Upper lobe of left lung (tissue), 6 donors: Measurements from ENCODE around the gene CREB3L2. TPM values are rescaled to one million over a fixed set of nuclear protein-coding genes. Genes with fewer than 3 reads are reported as not detected.

Source experiments
- ATAC-seq, 2 donors: fragments of 200-7000 bp; cut with Tn5 transposase; one replicate each; pipeline ENCODE4 v1.9.1; 2022; ENCODE audit warnings: mild to moderate bottlenecking in 2 of 2, moderate library complexity in 2 of 2; ENCODE audit not compliant: low FRiP score in 2 of 2
- DNase-seq, 2 donors: peaks; one replicate each; pipeline ENCODE4 v3.0.0-alpha.2; 2019 to 2020
- H3K27ac ChIP-seq, 4 donors: fragments of 200-600 bp; sonication (generic); one replicate each; pipeline ENCODE4 v1.5.1; 2016 to 2019
- H3K27me3 ChIP-seq, 4 donors: fragments of 200-600 bp; sonication (generic); one replicate each; pipeline ENCODE4 v1.5.1; 2017 to 2019
- H3K36me3 ChIP-seq, 4 donors: fragments of 200-600 bp; sonication (generic); one replicate each; pipeline ENCODE4 v1.5.1; 2016 to 2019
- H3K4me1 ChIP-seq, 4 donors: fragments of 200-600 bp; sonication (generic); one replicate each; pipeline ENCODE4 v1.5.1; 2018 to 2019
- H3K4me3 ChIP-seq, 4 donors: fragments of 200-600 bp; sonication (generic); one replicate each; pipeline ENCODE4 v1.5.1; 2017 to 2019; ENCODE audit warnings: mild to moderate bottlenecking in 2 of 4, moderate library complexity in 1 of 4
- H3K9me3 ChIP-seq, 4 donors: fragments of 200-600 bp; sonication (generic); one replicate each; pipeline ENCODE4 v1.5.1; 2018 to 2019
- EP300 ChIP-seq, 4 donors: sonication (generic); formaldehyde crosslinking; IDR thresholded peaks; one replicate each; pipeline ENCODE4 v1.5.1; 2017; ENCODE audit warnings: antibody characterized with exemption in 4 of 4, control low read depth in 2 of 4
- POLR2A ChIP-seq, 4 donors: fragments of 450-650 bp; IDR thresholded peaks; one replicate each; pipeline ENCODE4 v1.5.1; 2016 to 2017; ENCODE audit warnings: antibody characterized with exemption in 4 of 4, mild to moderate bottlenecking in 2 of 4
- POLR2AphosphoS5 ChIP-seq, 2 donors: sonication (generic); formaldehyde crosslinking; IDR thresholded peaks; one replicate each; pipeline ENCODE4 v1.5.1; 2017; ENCODE audit warnings: antibody characterized with exemption in 2 of 2
- WGBS, 2 donors: methylation state at CpG; one replicate each; pipeline ENCODE4 v1.1.5; 2017 to 2018; 5-methylcytosine and 5-hydroxymethylcytosine counted together
- total RNA-seq, 6 donors: library from RNA; depleted of rRNA in 4 of 6; stranded (reverse); fragments of >200 nt in 4 of 6; gene quantifications; one replicate each; pipeline versions ENCODE4 v1.1.0 to v1.2.1, GENCODE V29; 2016 to 2021
- TF ChIP-seq, protein P1 (sequence below), 6 experiments: fragments of 450-650 bp in 4 of 6; fragments of 200-600 bp in 2 of 6; sonication (generic) in 2 of 6; IDR thresholded peaks; one replicate each; pipeline ENCODE4 v1.5.1; 2016 to 2019; ENCODE audit warnings: antibody characterized with exemption in 6 of 6
- donor health status: DM: no; HTN: no; CAD: no; lungs with moderate emphysema.
- donor health status: DM: no; HTN: yes; CAD: no; lungs with severe emphysema.

Gene CREB3L2
- total RNA-seq, 6 donors from 2014 or later = 26.9 to 73.5 (median 34.2) TPM

DNA sequence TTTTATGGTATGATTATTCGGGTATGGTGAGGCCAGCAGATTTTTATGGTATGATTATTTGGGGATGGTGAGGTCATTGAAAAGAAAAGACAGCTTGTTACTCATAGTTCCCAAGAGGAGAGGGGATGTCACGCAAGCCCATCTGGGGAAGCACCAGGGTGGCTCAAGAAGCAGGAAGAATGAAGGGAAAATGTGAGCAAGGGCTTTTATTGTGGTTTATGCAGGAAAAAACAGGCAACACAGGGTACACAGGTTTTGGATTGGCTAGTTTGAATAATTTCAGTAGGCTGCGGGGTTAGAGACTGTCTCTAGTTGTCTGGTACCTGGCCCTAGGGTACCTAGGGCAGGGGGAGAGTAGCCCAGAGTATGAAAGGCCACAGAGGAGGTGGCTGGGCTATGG, 128.4 kb downstream of the CREB3L2 start:
- H3K4me1 ChIP-seq = peaks cover 0 to 5% (median 2%) of the 10 kb centered on the region in 4 donors
- DNase-seq (no peak), ATAC-seq (peak in 1 of 2 donors; percentile 2)
- WGBS, 2 donors = 98% methylated on average over 3 of the region's 3 CpGs
- TF ChIP-seq POLR2A (IDR thresholded peaks at IDR 0.05) (no peak), EP300 (IDR thresholded peaks at IDR 0.05) (no peak)
- TF ChIP-seq, protein P1, sequence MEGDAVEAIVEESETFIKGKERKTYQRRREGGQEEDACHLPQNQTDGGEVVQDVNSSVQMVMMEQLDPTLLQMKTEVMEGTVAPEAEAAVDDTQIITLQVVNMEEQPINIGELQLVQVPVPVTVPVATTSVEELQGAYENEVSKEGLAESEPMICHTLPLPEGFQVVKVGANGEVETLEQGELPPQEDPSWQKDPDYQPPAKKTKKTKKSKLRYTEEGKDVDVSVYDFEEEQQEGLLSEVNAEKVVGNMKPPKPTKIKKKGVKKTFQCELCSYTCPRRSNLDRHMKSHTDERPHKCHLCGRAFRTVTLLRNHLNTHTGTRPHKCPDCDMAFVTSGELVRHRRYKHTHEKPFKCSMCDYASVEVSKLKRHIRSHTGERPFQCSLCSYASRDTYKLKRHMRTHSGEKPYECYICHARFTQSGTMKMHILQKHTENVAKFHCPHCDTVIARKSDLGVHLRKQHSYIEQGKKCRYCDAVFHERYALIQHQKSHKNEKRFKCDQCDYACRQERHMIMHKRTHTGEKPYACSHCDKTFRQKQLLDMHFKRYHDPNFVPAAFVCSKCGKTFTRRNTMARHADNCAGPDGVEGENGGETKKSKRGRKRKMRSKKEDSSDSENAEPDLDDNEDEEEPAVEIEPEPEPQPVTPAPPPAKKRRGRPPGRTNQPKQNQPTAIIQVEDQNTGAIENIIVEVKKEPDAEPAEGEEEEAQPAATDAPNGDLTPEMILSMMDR (IDR thresholded peaks at IDR 0.05) = no peak
- peaks cover 2 to 45% (median 6%) of the 10 kb centered on the region in 4 donors for H3K36me3 ChIP-seq
- no peaks in the 10 kb centered on the region for H3K9me3 ChIP-seq
- no peaks in the 10 kb centered on the region for H3K27me3 ChIP-seq
- H3K27ac ChIP-seq = peak overlapping the region in 3 of 4 donors; percentile 7 to 18 (median 16)
- H3K4me3 ChIP-seq = no peak overlapping the region

DNA sequence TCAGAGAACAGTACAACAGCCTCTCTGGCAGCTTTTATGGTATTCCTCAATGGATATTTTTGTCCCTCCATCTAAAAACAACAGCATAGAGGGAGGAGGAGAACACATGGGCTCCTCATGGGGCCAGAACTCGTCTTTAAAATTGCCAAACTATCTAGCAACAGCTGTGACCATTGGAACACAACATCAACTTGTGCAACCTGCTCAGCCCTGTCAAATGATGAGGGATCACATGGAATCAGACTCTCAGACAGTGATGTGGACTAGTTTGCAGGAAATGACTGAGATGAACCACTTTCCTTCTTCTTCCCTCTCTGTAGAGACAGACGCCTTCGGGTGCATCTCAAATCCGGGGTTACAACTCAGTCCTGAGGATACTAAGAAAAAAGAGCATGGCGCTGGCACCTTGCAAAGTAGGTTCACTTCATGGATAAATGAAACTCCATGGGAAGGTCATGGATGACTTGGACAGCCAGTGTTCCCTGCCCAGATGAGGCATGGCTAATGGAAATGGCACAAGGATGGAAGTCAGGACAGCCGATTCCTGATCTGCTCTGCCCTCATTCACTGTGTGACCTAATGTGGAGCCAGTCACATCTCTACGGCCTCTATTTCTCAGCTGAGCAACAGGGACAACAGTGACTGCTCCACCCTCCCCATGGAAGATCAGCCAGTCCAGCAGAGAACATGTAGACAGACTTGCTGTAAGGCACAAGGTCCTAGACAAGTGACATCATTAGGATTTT, 130.5 kb downstream of the CREB3L2 start:
- no peaks in the 10 kb centered on the region for H3K4me1 ChIP-seq
- WGBS, 2 donors = 88 to 91% methylated on average over 7 of the region's 7 CpGs
- no peaks in the 10 kb centered on the region for H3K9me3 ChIP-seq
- no peak for DNase-seq
- no peak overlapping the region for H3K4me3 ChIP-seq
- TF ChIP-seq EP300 (IDR thresholded peaks at IDR 0.05) = peak in 1 of 4 donors; percentile 6
- TF ChIP-seq POLR2AphosphoS5 (IDR thresholded peaks at IDR 0.05) = peak in 1 of 2 donors; percentile 71
- TF ChIP-seq, protein P1 (IDR thresholded peaks at IDR 0.05) = no peak
- TF ChIP-seq POLR2A (IDR thresholded peaks at IDR 0.05) = no peak
- peaks cover 0 to 33% (median 3%) of the 10 kb centered on the region in 4 donors for H3K36me3 ChIP-seq
- ATAC-seq = peak; percentile 55 to 61
- H3K27me3 ChIP-seq = no peaks in the 10 kb centered on the region
- H3K27ac ChIP-seq = peak overlapping the region; percentile 1 to 44 (median 29)

DNA sequence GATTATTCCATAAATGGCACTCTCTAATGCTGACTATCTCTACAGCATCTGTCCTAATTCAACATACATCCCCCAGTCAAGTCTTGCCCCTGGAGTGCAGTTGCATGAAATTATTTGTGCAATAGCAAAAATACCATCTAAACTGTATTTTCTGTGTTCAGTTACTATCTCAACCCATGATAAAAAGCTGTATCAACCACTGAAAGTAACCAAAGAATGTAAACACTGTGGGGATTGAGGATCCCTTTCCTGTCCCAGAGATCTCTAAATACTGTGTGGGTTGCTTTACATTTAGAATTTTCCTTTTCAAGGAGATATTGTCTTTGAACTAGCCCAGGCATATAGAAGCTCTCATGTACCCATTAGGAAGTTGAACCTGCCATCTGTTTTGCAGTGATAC, 131.2 kb downstream of the CREB3L2 start:
- Histone ChIP-seq H3K27me3 (no peaks in the 10 kb centered on the region), H3K9me3 (no peaks in the 10 kb centered on the region), H3K27ac (no peak overlapping the region), H3K4me1 (no peaks in the 10 kb centered on the region), H3K36me3 (peaks cover 0 to 32% (median 3%) of the 10 kb centered on the region in 4 donors), H3K4me3 (no peak overlapping the region)
- ATAC-seq = no peak
- no peak for DNase-seq
- no peak for TF ChIP-seq EP300 (IDR thresholded peaks at IDR 0.05)
- TF ChIP-seq POLR2A (IDR thresholded peaks at IDR 0.05) = no peak
- TF ChIP-seq, protein P1 (IDR thresholded peaks at IDR 0.05) = no peak
- TF ChIP-seq POLR2AphosphoS5 (IDR thresholded peaks at IDR 0.05) = no peak

DNA sequence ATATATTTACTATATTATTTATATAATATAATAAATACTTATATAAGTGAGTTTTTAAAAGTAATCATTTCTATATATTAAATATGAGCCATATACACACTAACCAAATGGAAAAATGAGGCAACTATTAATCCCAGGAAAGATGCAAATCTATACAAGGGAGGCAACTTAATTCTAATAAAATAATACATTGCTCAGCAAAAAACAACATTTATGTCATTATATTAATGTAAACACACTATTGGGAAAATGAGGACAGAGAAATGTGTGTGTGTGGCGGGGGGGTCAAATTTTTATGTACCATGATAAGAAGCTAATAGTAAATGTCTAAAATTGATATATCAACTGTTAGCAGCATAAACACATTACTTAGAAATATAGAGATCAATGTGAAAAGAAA, 131.8 kb downstream of the CREB3L2 start:
- WGBS, 2 donors = 94 to 96% methylated on average over 1 of the region's 1 CpG
- H3K27me3 ChIP-seq = no peaks in the 10 kb centered on the region
- H3K9me3 ChIP-seq = no peaks in the 10 kb centered on the region
- ATAC-seq = no peak
- DNase-seq = no peak
- H3K36me3 ChIP-seq = peaks cover 0 to 32% (median under 1%) of the 10 kb centered on the region in 4 donors
- no peak overlapping the region for H3K4me3 ChIP-seq
- no peaks in the 10 kb centered on the region for H3K4me1 ChIP-seq
- TF ChIP-seq POLR2AphosphoS5 (IDR thresholded peaks at IDR 0.05) = no peak
- TF ChIP-seq, protein P1 (IDR thresholded peaks at IDR 0.05) = no peak
- TF ChIP-seq POLR2A (IDR thresholded peaks at IDR 0.05) = no peak
- no peak for TF ChIP-seq EP300 (IDR thresholded peaks at IDR 0.05)
- no peak overlapping the region for H3K27ac ChIP-seq

DNA sequence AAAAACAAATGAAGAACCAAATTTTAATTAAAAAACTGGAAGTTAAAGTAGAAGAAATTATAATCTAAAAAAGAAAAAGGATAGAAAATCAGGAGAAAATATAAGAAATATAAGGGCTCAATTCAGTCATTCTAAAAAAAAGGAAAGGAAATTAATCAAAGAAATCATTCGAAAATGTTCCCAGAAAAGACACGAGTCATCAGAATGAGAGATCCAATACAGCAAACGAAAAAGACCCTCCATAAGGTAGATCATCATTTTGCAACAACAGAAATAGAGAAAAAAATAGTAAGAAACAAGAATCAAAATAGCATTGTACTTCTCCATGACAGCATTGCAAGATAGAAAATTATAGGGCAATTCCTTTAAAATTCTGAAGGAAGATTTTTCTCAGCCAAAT, 132.6 kb downstream of the CREB3L2 start:
- ATAC-seq = no peak
- Histone ChIP-seq H3K36me3 (peaks cover 0 to 31% (median 0%) of the 10 kb centered on the region in 4 donors), H3K27ac (no peak overlapping the region), H3K4me3 (no peak overlapping the region), H3K27me3 (no peaks in the 10 kb centered on the region), H3K4me1 (no peaks in the 10 kb centered on the region), H3K9me3 (no peaks in the 10 kb centered on the region)
- 94 to 95% methylated on average over 3 of the region's 3 CpGs for WGBS, 2 donors
- DNase-seq = no peak
- TF ChIP-seq, protein P1 (IDR thresholded peaks at IDR 0.05) = no peak
- no peak for TF ChIP-seq POLR2AphosphoS5 (IDR thresholded peaks at IDR 0.05)
- no peak for TF ChIP-seq POLR2A (IDR thresholded peaks at IDR 0.05)
- no peak for TF ChIP-seq EP300 (IDR thresholded peaks at IDR 0.05)
